RWPE2 (cell line): ENCODE measurements around the gene FGD5.

ENCODE experiments used
- ATAC-seq: fragments of 200-7000 bp; cut with Tn5 transposase; 3 replicates; pipeline ENCODE4 v1.9.1; 2021; ENCODE audit warnings: low read depth
- DNase-seq: peaks from one replicate; pipeline ENCODE4 v3.0.0-alpha.2; 2020; ENCODE audit warnings: low spot score
- H3K27ac ChIP-seq: fragments of 450-650 bp; 2 replicates; pipeline ENCODE4 v1.5.1; 2017; ENCODE audit warnings: mild to moderate bottlenecking; ENCODE audit not compliant: poor library complexity, severe bottlenecking
- H3K27me3 ChIP-seq: fragments of 250-450 bp; sonication (Bioruptor Pico); 2 replicates; pipeline ENCODE4 v1.5.1; 2021; ENCODE audit warnings: mild to moderate bottlenecking, moderate library complexity; ENCODE audit not compliant: insufficient read depth, poor library complexity, severe bottlenecking
- H3K36me3 ChIP-seq: fragments of 250-450 bp; sonication (Bioruptor Pico); 2 replicates; pipeline ENCODE4 v1.5.1; 2020; ENCODE audit warnings: low read depth, mild to moderate bottlenecking, moderate library complexity
- H3K4me1 ChIP-seq: fragments of 250-450 bp; sonication (Bioruptor Pico); 2 replicates; pipeline ENCODE4 v1.5.1; 2021; ENCODE audit warnings: mild to moderate bottlenecking, moderate library complexity; ENCODE audit not compliant: insufficient read depth, poor library complexity, severe bottlenecking
- H3K4me3 ChIP-seq: fragments of 250-450 bp; sonication (Bioruptor Pico); 2 replicates; pipeline ENCODE4 v1.5.1; 2021; ENCODE audit warnings: mild to moderate bottlenecking, moderate library complexity; ENCODE audit not compliant: severe bottlenecking
- H3K9me3 ChIP-seq: fragments of 250-450 bp; sonication (Bioruptor Pico); 2 replicates; pipeline ENCODE4 v1.5.1; 2021; ENCODE audit warnings: mild to moderate bottlenecking, moderate library complexity; ENCODE audit not compliant: severe bottlenecking
- TF ChIP-seq, protein P1 (sequence below): fragments of 450-650 bp; IDR thresholded peaks from one replicate; pipeline ENCODE4 v1.5.1; 2017; ENCODE audit warnings: mild to moderate bottlenecking, moderate library complexity; ENCODE audit not compliant: poor library complexity, severe bottlenecking

The FGD5 gene

DNA sequence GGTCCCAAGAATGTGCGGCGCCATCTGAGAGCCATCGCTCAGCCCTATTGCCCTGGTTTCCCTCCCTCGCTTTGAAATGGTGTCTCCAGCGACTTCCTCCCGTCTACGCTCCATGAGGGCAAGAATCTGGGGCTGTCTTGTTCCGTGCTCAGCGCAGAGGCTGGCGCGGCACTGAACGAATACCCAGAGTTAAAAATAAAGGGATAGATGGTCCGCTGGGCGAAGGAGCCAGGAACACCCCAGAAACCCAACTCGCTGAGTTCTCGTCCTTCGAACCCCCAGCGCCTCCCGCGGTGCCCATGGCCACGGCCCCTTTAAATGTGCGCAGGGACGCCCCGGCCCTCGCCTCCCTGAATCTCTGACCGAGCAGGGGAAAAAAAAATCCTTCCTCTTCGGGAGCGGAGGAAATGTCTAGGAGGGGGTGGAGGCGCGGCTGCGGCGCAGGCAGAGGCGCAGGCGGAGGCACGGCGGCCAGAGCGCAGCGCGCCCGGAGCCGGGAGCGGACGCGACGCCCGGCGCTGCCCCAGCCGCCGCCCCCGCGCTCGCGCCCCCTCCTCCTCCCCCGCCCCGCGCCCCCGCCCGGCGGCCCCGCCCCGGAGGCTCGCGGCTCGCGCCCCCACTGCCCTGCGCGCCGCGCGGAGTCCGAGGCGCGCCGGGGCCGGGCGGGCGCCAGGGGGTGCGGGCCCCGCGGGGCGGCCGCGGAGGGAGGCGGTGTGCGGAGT lies 8.5 kb upstream of the FGD5 start:
- no peak for DNase-seq
- H3K4me3 ChIP-seq, result no peak overlapping the region
- no peaks in the 10 kb centered on the region for H3K36me3 ChIP-seq
- no peak overlapping the region for H3K27ac ChIP-seq
- no peaks in the 10 kb centered on the region for H3K9me3 ChIP-seq
- ATAC-seq, result no peak; the same call in 2 of the 3 replicates
- H3K27me3 ChIP-seq, result peaks cover 46% of the 10 kb centered on the region
- TF ChIP-seq, protein P1, sequence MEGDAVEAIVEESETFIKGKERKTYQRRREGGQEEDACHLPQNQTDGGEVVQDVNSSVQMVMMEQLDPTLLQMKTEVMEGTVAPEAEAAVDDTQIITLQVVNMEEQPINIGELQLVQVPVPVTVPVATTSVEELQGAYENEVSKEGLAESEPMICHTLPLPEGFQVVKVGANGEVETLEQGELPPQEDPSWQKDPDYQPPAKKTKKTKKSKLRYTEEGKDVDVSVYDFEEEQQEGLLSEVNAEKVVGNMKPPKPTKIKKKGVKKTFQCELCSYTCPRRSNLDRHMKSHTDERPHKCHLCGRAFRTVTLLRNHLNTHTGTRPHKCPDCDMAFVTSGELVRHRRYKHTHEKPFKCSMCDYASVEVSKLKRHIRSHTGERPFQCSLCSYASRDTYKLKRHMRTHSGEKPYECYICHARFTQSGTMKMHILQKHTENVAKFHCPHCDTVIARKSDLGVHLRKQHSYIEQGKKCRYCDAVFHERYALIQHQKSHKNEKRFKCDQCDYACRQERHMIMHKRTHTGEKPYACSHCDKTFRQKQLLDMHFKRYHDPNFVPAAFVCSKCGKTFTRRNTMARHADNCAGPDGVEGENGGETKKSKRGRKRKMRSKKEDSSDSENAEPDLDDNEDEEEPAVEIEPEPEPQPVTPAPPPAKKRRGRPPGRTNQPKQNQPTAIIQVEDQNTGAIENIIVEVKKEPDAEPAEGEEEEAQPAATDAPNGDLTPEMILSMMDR, result no peak
- no peaks in the 10 kb centered on the region for H3K4me1 ChIP-seq

DNA sequence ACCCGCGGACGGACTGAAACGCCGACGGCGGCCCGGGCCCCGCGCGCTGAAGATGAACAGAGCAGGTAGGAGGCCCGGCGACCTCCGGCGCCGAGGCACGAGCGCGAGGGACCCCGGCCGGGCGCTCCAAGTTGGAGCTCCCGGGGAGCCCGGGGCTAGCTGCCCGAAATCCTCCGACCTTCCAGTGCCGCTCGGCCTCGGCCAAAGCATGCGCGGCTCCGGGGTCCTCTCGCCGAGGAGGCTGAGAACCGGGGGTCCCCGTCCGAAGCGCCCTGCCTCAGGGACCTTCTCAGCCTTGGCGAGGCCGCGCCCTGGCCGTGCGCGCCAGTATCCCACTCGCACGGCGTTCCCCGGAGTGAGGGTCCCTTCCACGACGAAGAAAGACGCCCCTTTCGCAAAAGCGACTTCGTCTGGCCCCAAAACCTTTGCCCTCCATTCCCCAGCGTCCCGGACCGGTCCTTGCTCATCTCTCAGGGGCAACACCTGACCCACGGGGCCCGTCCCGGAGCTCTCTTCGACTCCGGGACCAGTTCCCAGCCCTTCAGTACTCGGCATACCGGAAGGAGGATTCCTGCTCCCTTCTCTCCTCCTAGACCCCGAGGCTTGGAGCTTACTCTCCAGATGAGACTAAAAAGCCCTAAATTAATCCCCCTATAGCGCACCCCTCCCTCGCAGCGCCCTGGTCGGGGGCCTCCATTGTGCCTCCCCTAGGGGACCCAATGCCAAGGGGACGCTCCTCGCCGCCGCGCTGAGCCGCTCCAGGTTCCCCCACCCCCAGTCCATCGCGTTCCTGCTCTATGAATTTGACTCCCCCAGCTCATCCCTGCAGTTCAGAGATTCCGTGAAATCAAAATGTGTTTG lies 7.7 kb upstream of the FGD5 start:
- peaks cover 46% of the 10 kb centered on the region for H3K27me3 ChIP-seq
- no peak overlapping the region for H3K27ac ChIP-seq
- no peaks in the 10 kb centered on the region for H3K36me3 ChIP-seq
- no peak for DNase-seq
- H3K4me3 ChIP-seq, result no peak overlapping the region
- H3K4me1 ChIP-seq, result no peaks in the 10 kb centered on the region
- ATAC-seq, result no peak
- TF ChIP-seq, protein P1, result no peak
- H3K9me3 ChIP-seq, result no peaks in the 10 kb centered on the region

DNA sequence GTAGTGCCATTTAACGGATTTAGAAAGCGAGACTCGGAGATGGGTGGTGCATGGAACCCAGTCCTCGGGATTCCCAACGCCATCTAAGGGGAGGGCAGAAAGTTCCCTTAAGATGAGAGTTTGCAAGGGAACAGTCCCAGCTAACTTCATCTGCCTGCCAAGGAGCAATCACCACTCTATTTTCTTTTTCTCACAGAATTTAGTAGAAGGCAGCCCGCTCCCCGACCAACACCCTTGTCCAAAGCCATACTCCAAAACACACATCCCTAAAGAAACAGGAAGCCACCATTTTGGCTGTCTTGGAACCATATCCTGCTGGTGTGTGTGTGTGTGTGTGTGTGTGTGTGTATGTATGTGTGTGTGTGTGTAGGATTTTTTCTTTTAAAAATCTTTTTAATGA lies 7.1 kb upstream of the FGD5 start:
- ATAC-seq (no peak), DNase-seq (no peak)
- Histone ChIP-seq H3K27me3 (peaks cover 46% of the 10 kb centered on the region), H3K4me1 (no peaks in the 10 kb centered on the region), H3K9me3 (no peaks in the 10 kb centered on the region), H3K27ac (no peak overlapping the region), H3K4me3 (no peak overlapping the region), H3K36me3 (no peaks in the 10 kb centered on the region)
- TF ChIP-seq, protein P1, result no peak

DNA sequence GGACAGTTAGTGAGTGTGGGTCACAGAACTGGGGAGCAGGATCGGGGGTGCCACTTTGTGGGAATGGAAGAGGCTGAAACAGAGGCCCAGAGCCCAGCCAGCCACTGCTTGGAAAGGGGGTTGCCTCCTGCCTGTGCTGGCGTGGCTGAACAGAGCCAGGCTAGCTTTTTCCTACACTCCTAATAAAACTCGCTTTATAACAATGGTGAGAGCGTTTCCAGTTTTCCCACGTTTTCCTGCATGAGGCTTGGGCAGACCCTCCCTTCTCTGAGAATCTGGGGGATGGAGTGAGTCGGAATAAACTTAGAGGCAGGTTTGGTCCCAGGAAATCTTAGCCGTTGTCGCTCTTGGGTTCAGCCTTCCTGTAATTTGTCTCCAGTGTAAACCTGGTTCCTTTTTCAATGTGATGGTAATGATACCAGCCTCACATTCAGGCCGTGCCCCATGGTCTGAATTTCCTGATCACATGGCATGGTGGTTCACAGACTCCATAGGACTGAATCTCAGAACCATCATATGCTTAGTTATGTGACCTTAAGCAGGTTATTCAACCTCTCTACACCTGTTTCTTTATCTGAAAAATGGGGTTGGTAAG lies 6.5 kb upstream of the FGD5 start:
- H3K4me1 ChIP-seq, result no peaks in the 10 kb centered on the region
- peaks cover 46% of the 10 kb centered on the region for H3K27me3 ChIP-seq
- DNase-seq (no peak), ATAC-seq (no peak)
- H3K9me3 ChIP-seq, result no peaks in the 10 kb centered on the region
- H3K27ac ChIP-seq, result no peak overlapping the region
- no peak overlapping the region for H3K4me3 ChIP-seq
- TF ChIP-seq, protein P1, result no peak
- no peaks in the 10 kb centered on the region for H3K36me3 ChIP-seq
